Measurements from ENCODE around the gene STARD5.

STARD5 gene

DNA sequence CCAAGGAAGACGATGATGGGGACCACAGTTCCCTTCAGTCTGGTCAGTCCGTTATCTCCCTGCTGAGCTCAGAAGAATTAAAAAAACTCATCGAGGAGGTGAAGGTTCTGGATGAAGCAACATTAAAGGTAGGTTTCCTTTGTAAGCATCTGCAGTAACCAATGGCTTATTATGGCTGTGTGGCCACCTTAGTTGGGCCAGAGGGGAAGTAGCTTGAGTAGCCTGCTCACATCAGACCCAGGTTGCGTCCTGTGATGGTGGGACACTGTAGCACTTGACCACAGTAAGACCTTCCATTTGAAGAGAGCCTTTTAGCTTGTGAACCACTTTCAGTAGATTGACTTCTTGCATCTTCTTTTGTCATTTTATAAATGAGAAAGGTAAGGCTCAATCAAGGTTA, 22.6 kb downstream of the STARD5 start:
- Histone ChIP-seq H3K9me3 (no peaks in the 10 kb centered on the region; the same call in 1 of the 2 replicates), H3K4me3 (ENCODE audit: low read depth, low read length) (no peak overlapping the region), H3K27me3 (peaks cover 17% of the 10 kb centered on the region), H3K36me3 (no peaks in the 10 kb centered on the region), H3K4me1 (no peaks in the 10 kb centered on the region)
- no peak for DNase-seq
- TF ChIP-seq, protein P1, sequence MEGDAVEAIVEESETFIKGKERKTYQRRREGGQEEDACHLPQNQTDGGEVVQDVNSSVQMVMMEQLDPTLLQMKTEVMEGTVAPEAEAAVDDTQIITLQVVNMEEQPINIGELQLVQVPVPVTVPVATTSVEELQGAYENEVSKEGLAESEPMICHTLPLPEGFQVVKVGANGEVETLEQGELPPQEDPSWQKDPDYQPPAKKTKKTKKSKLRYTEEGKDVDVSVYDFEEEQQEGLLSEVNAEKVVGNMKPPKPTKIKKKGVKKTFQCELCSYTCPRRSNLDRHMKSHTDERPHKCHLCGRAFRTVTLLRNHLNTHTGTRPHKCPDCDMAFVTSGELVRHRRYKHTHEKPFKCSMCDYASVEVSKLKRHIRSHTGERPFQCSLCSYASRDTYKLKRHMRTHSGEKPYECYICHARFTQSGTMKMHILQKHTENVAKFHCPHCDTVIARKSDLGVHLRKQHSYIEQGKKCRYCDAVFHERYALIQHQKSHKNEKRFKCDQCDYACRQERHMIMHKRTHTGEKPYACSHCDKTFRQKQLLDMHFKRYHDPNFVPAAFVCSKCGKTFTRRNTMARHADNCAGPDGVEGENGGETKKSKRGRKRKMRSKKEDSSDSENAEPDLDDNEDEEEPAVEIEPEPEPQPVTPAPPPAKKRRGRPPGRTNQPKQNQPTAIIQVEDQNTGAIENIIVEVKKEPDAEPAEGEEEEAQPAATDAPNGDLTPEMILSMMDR (IDR thresholded peaks at IDR 0.05; ENCODE audit: low read depth, low read length) = no peak

DNA sequence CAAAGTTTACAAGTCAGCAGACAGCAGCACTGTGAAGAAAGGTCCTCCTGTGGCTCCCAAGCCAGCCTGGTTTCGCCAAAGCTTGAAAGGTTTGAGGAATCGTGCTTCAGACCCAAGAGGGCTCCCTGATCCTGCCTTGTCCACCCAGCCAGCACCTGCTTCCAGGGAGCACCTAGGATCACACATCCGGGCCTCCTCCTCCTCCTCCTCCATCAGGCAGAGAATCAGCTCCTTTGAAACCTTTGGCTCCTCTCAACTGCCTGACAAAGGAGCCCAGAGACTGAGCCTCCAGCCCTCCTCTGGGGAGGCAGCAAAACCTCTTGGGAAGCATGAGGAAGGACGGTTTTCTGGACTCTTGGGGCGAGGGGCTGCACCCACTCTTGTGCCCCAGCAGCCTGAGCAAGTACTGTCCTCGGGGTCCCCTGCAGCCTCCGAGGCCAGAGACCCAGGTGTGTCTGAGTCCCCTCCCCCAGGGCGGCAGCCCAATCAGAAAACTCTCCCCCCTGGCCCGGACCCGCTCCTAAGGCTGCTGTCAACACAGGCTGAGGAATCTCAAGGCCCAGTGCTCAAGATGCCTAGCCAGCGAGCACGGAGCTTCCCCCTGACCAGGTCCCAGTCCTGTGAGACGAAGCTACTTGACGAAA, 24.2 kb downstream of the STARD5 start:
- Histone ChIP-seq H3K4me1 (no peaks in the 10 kb centered on the region), H3K4me3 (ENCODE audit: low read depth, low read length) (no peak overlapping the region), H3K9me3 (no peaks in the 10 kb centered on the region), H3K36me3 (no peaks in the 10 kb centered on the region), H3K27me3 (peaks cover 12% of the 10 kb centered on the region)
- TF ChIP-seq, protein P1 (IDR thresholded peaks at IDR 0.05; ENCODE audit: low read depth, low read length) = no peak
- no peak for DNase-seq

DNA sequence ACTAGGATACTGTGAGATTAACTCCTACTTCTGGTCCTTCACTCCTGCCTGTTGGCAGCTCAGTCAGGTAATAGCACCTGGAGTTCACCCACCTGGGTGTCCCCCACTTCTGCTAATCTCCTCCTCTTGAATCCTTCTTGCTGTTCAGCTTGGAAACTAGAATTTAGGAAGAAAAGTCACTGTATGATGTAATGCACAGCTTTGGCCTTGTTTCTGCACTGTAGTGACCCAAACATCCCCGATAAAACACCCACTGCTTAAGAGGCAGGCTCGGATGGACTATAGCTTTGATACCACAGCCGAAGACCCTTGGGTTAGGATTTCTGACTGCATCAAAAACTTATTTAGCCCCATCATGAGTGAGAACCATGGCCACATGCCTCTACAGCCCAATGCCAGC, 24.8 kb downstream of the STARD5 start:
- TF ChIP-seq, protein P1 (IDR thresholded peaks at IDR 0.05; ENCODE audit: low read depth, low read length) = no peak
- peaks cover 9% of the 10 kb centered on the region for H3K27me3 ChIP-seq
- no peaks in the 10 kb centered on the region for H3K36me3 ChIP-seq
- DNase-seq = no peak
- H3K4me3 ChIP-seq (ENCODE audit: low read depth, low read length) = no peak overlapping the region
- H3K4me1 ChIP-seq = no peaks in the 10 kb centered on the region
- no peaks in the 10 kb centered on the region for H3K9me3 ChIP-seq

DNA sequence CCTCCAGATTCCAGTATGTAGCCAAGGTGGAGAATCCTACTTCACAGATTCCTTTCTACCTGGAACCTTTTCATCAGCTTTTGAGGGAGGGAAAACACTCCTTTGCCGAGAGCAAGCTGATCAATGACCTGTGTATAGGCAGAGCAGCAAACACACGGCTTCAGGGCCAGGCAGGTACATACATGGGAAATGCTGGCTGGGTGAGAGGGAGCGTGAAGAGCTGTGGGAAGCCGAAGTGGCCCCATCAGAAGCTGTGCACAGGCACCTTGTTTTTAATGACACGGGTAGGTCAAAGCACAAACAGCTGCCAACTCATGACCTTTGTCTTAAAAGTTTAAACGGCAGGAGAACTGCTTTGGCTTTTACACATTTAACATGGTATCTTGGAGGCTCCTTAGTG, 25.3 kb downstream of the STARD5 start:
- Histone ChIP-seq H3K9me3 (no peaks in the 10 kb centered on the region), H3K27me3 (peaks cover 9% of the 10 kb centered on the region), H3K4me3 (ENCODE audit: low read depth, low read length) (no peak overlapping the region), H3K36me3 (no peaks in the 10 kb centered on the region), H3K4me1 (no peaks in the 10 kb centered on the region)
- TF ChIP-seq, protein P1 (IDR thresholded peaks at IDR 0.05; ENCODE audit: low read depth, low read length) = no peak
- DNase-seq = no peak

DNA sequence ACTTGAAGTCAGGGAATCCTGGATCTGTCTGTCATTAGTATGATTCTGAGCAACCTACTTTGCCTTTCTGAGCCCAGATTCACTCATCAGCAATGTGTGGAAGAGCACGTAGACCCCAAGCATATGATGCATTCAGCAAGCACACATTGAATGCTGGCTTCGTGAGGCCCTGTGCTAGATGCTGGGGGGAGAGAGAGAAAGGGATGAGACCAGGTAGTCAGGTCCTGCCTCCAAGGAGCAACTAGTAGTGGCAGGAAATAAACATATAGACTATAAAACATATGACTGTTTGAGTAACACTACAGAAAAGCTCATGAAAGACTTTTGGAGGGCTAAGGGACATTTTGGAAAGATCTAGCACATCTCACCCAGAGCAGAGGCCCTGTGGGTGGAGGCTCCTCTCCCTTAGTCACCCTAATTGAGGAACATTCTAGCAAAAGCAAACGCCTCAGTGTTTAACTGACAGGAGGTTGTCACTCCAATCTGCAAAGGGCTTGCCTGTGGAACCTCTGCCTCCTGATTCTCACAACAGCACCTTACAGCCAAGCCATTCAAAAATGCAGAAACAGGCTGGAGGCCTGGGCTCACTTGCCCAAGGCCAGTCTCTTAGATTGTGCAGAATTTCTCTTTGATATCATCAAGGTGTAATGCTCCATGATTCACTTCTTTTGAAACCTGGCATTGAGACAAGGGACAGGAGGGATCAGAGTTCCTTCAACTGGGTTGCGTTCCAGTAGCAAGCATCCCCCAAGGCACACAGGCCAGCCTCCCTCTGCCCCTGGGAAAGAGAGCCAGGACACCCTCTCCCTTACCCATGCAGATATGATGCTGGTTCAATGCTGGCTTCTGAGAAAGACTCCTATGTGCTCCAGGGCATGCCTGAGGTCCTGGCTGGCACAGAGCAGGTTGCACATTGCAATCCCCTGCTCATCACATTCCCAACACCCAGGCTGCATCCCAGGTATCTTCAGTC, 26.1 kb downstream of the STARD5 start:
- TF ChIP-seq, protein P1 (IDR thresholded peaks at IDR 0.05; ENCODE audit: low read depth, low read length) = no peak
- Histone ChIP-seq H3K36me3 (no peaks in the 10 kb centered on the region), H3K27me3 (peaks cover 6% of the 10 kb centered on the region), H3K4me3 (ENCODE audit: low read depth, low read length) (no peak overlapping the region), H3K4me1 (no peaks in the 10 kb centered on the region), H3K9me3 (no peaks in the 10 kb centered on the region)
- DNase-seq = no peak

DNA sequence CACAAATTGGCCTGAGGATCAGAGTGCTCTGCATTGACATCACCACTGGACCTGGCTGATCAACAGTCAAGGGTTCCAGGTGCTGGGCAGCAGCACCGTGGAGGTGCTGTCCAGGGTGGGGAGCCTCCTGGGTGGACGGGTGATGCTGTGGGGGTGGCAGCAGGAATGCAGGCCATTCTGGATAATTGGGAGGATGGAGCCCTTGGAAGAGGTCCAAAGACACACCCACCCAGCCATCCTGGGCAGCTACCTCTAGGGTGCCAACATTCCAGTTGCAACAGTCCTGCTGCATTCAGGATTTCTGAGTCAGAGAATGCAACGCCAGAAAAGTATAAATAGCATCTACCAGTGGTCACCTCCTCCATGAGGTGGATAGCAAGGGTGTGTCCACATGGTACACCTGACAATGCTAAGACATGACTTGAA, 26.8 kb downstream of the STARD5 start:
- H3K36me3 ChIP-seq = no peaks in the 10 kb centered on the region
- H3K4me3 ChIP-seq (ENCODE audit: low read depth, low read length) = no peak overlapping the region
- no peaks in the 10 kb centered on the region for H3K4me1 ChIP-seq
- DNase-seq = no peak
- no peaks in the 10 kb centered on the region for H3K9me3 ChIP-seq
- peaks cover 6% of the 10 kb centered on the region for H3K27me3 ChIP-seq
- TF ChIP-seq, protein P1 (IDR thresholded peaks at IDR 0.05; ENCODE audit: low read depth, low read length) = no peak
